GM18870 (cell line): Measurements from ENCODE around the gene EXD3.

Experiments
- ATAC-seq: cut with Tn5 transposase; IDR thresholded peaks from one replicate; pipeline ENCODE4 v1.9.1; 2021; ENCODE audit warnings: moderate library complexity; ENCODE audit not compliant: unreplicated experiment

EXD3 gene

DNA sequence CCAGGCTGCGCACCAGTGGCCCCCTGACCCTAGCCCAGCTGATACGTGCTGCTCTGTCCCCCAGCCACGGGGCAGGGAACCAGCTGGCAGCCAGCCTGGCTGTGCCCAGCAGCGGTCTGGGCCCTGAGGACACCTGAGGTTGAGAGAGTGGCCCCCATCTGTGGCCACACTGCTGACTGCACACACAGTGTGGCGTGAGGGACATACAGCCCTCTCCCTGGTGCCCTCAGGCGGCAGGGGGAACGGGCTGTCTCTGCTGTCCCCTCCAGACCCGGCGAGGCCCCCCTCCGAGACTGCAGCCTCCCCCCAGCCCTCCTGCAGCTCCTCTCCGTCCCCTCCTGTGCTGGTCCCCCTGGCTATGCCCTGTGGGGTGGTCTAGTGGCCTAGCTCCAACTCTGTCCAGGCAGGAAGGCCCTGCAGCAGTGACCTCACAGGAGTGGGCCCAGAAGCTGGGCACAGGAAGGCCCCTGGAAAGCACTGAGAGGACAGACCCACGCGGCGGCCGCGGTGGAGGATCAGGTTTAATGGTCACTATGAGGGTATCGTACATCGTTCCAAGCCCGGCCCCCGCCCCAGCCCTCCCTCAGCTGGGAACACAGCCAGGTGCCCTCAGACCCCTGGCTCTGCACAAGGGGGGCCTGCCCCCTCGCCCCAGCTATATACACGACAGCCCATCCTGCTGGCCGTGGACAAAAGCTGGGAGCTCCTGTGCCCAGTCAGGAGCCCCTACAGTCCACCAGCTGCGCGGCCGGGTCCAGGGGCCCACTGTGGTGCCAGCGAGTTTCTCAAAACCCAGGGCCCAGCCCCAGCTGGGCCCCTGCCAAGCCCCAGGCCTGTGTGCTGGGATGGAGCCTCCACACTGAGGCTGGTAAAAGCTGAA lies 25.0 kb upstream of the EXD3 start:
- ATAC-seq = no peak

GRCh38 chr9:137446851-137447471 lies 24.0 kb upstream of the EXD3 start:
- ATAC-seq = no peak

- no peak for ATAC-seq
These were observed 23.0 kb upstream of the EXD3 start for GRCh38 chr9:137445930-137446431.

DNA sequence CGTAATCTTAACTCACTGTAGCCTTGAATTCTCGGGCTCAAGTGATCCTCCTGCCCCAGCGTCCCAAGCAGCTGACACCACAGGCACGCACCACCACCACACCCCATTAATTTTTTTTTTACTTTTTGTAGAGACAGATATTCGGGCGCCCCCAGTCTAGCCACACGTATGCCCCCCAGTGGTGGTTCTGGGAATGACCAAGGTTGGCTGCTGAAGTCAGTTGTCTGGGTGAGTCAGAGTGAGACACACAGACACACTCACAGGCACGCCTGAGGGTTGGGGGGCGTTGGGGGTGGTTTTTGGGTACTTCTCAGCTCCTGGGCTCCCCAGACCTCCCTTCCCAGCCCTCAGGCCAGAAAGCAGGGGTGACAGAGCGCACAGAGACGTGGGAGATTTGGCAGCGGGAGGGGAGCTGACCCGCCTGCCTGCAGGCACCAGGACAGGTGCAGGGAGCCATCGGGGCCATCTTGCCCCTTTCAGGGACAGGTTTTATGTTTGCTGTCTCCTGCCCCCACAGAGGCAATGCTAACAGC lies 22.4 kb upstream of the EXD3 start:
- no peak for ATAC-seq

GRCh38 chr9:137444106-137444790 lies 21.3 kb upstream of the EXD3 start:
- no peak for ATAC-seq

DNA sequence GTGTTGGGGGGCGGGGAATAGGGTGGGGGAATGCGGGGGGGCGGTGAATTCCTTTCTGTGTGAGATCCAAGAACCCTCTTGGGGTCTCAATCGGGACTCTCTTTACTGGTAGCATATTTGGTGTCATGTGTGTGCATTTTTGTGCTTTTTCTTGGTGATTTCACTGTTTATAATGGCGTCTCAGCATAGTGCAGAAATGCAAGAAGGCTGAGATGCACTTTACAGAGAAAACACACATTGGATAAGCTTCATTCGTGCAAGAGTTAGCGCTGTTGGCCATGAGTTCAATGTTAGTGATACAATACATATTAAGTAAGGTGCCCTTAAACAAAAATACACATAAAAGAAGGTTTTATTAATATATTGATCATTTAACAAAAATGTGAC lies 19.0 kb upstream of the EXD3 start:
- ATAC-seq = no peak

DNA sequence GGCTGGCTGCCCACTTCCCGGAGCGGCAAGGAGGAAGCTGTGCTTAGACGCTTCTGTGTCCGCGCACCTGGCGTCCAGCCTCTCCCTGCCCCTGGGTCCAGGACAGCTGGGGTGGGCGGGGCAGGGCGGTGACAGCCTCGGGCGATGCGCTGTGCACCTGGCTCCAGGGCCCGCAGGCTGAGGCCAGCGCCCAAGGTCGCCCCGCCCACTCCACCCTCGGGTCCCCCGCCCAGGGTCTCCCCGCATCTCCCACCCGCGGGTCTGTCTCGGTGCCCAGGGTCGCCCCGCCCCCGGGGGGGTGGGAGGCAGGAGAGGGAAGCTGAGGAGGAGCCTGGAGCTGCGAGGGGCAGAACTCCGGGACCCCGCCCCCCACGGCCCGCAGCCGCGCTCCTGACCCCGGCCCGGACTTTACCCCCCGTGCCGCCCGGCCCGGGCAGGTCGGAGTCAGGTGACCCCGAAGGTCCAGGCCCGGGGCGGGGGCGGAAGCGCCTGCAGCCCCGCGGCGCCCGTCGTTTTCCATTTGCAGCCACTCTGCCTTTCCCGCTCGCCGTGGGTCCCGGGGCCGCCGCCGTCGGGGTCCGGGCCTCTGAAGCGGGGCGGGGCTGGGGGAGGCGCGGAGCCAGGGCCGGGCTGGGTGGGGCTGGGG lies 18.4 kb upstream of the EXD3 start, which contains the start of gene ENTPD8:
TSS of gene ENTPD8 (minus strand) at position 69 of the 646 bp plus-strand sequence. CDS start 3,072 bp downstream, outside the sequence.
- ATAC-seq = no peak

DNA sequence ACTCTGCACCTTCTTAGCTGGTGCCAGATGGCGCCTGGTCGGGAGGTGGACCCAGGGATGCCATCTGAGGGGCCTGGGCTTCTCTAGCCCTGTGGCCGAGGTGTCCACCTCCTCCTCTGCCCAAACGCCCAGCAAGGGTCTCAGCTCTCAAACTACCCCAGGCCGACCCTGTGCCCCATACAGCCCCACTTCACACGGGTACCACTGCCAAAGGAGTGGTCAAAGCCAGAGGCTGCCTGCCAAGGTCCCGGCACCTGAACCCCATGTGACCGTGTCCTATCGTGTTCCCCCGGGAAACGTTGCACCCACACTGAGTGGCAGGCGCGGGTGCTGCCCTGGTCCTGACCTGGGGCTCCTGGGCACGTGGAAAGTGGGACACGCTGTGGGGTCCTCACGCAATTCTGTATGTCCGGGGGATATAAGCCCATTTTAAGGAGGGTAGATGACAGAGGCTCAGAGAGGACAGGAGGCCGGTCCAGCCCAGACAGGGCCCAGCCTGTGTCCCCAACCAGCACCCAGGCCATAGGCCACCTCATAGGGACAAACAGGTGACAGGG lies 16.3 kb upstream of the EXD3 start:
- ATAC-seq = no peak

DNA sequence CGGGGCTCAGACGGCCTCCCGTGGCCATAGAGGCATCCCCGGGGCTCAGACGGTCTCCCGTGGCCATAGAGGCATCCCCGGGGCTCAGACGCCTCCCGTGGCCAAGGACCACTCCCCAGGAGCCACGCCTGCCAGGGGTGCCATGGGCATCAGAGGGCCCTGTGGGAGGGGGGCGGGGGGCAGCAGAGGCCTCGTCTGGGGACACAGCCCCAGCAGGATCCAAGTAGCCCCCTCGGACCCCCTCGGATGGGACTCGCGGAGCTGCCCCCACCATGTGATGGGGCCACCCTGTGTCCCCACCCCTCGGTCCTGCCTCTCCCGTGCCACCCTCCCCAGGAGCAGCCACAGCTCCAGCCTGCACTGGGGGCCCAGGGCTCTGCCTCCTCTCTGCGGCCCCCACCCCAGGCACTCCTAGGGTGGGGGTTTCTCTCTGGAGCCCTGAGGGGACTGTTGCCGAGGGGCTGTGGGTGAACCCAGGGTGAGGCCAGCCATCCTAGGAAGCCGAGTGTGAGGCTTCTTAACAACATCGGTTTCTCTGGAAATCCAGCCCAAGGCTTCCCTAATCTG lies 15.7 kb upstream of the EXD3 start:
- no peak for ATAC-seq

- ATAC-seq = no peak
These were observed 15.0 kb upstream of the EXD3 start for GRCh38 chr9:137437691-137438590.

GRCh38 chr9:137436761-137437600 lies 14.0 kb upstream of the EXD3 start:
- ATAC-seq = no peak

DNA sequence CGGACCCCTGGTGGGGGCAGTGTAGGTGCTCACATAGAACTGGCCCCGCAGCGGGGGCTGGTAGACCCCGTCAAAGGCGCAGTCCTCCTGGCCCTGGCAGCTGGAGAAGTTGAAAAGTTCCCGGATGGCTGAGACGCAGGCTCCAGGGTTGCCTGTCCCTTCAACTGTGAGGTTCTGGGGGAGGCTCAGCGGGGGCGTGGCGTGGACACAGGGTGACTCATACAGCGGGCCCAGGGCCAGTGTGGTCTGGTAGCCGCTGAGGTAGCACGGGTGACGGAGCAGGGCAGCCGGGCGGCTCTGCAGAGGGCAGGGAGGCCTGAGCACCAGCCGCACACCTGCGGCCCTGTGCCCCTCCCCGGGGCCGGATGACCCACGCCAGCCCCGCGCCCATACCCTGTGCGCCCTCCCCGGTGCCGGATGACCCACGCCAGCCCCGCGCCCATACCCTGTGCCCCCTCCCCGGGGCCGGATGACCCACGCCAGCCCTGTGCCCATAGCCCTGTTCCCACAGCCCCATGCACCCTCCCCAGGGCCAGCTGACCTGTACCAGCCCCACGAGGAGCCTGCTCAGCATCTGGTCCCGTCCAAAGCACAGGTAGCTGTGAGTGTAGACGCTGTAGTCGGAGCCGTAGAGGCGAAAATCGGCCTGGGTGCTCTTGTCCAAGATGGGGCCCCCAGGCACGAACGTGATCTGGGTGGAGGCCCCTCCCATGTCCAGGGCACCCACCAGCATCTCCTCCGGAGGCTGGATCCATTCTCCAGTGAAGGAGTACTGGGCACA lies 13.2 kb upstream of the EXD3 start:
- ATAC-seq = no peak

DNA sequence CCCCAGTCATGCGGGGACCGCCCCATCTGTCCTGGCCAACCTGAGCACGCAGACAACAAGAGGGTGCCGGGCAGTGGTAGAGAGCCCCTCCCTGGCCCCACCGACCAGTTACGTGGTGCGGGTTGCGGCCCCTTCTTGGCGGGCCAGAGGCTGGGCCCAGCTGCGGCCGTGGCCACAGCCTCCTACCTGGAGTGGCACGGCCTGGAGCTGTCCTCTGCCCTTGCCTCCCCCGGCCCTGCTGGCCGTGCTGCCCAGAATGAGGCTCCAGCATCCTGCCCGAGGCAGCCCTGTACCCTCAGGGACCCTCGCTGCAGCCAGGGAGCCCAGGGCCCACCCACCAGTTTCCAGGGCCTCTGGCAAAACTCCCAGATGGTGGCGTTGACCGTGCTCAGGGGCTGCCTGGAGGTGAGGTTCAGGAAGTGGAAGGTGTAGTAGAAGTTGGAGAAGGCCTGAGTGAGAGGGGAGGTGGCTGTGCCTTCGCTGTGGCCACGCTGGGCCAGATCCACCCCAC lies 12.5 kb upstream of the EXD3 start:
- ATAC-seq = no peak

- no peak for ATAC-seq
These were observed 11.8 kb upstream of the EXD3 start for GRCh38 chr9:137434498-137435380.

- no peak for ATAC-seq
These were observed 11.0 kb upstream of the EXD3 start for GRCh38 chr9:137433916-137434431.

DNA sequence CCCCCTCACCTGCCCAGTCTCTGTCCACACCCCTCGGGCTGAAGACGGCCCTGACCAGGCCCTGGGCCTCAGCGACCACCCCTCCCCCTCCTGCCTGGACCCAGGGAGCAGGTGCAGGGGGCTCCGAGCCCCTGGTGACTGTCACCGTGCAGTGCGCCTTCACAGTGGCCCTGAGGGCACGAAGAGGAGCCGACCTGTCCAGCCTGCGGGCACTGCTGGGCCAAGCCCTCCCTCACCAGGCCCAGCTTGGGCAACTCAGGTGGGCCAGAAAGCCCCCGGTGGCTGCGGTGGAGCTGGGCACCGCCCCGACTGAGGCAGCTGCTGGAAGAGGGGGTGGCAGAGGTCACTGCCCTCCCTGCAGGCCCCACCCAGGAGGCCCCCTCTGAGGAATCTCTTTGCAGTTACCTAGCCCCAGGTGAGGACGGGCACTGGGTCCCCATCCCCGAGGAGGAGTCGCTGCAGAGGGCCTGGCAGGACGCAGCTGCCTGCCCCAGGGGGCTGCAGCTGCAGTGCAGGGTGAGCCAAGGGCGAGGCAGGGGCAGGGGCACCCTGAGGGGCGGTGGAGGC lies 10.5 kb upstream of the EXD3 start:
- no peak for ATAC-seq
